ENCODE data around the gene LDLRAP1. TPM values are rescaled to one million over a fixed set of nuclear protein-coding genes. Genes with fewer than 3 reads are reported as not detected.

The LDLRAP1 gene
- total RNA-seq, 1 experiment from 2014 or later, result 26.0 TPM

DNA sequence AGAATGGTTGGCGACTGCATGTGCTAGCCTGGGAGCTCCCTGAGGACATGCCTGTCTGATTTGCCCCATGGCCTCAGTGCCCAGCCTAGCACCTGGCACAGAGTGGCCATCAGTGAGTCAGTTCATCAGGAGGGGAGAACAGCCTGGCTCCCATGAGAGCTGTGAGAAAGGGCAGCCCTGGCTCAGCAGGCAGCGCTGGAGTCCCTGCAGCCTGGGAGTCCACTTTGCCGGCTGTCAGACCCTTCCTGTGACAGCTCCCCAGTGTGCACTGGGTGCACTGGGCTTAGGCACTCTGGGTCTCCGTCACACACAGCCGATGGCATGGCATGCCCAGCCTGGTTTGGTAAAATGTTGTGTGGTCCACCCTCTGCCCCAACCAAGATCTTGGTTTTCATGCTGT, 28.7 kb downstream of the LDLRAP1 start:
- Histone ChIP-seq H3K4me3 (replicated peaks in 1 of 2; ENCODE audit: low read depth in 1 of 2, low read length in 2 of 2) (no peak overlapping the region), H3K79me2 (ENCODE audit: insufficient read depth, low read length) (no peaks in the 10 kb centered on the region), H3K4me1 (ENCODE audit: control insufficient read depth in 1 of 2, insufficient read depth in 2 of 2, low read length in 2 of 2) (peaks cover 30 to 54% of the 10 kb centered on the region in 2 experiments), H2AFZ (ENCODE audit: low read depth, low read length, poor library complexity, severe bottlenecking) (no peak overlapping the region), H3K4me2 (ENCODE audit: low read length) (no peak overlapping the region), H3K27me3 (ENCODE audit: insufficient read depth, low read length) (no peaks in the 10 kb centered on the region), H3K36me3 (ENCODE audit: control insufficient read depth in 1 of 2, insufficient read depth in 2 of 2, low read length in 2 of 2) (no peaks in the 10 kb centered on the region), H4K20me1 (ENCODE audit: insufficient read depth) (no peaks in the 10 kb centered on the region), H3K9ac (ENCODE audit: low read length) (no peak overlapping the region), H3K9me2 (ENCODE audit: insufficient read depth) (no peaks in the 10 kb centered on the region), H3K9me3 (ENCODE audit: control insufficient read depth in 1 of 2, insufficient read depth in 1 of 2, low read depth in 1 of 2, low read length in 2 of 2) (no peaks in the 10 kb centered on the region), H3K27ac (ENCODE audit: low read depth, low read length) (no peak overlapping the region)
- RAD21 ChIA-PET (ENCODE audit: low non-redundant PET in 1 of 2, low total read pairs in 2 of 2, uncharacterized antibody in 2 of 2, unreplicated experiment in 2 of 2), result no interaction called here
- no TSS peak for BruUV-seq (replicated peaks)
- ATAC-seq (no peak), DNase-seq (ENCODE audit: low read depth, low spot score) (no peak)
- intact Hi-C loops (cut with micrococcal nuclease), result no loop called here
- POLR2A ChIA-PET, result interaction anchor here (1.1 kb wide), 1 partner anchor 22 kb away, joined by 4 read pairs; no protein-coding TSS in a partner anchor
- CTCF ChIA-PET, result interaction anchor here (0.6 to 1.3 kb wide), 4 partner anchors 21 to 226 kb away, joined by 3 to 7 read pairs (median 4); no protein-coding TSS in a partner anchor
- TF ChIP-seq, protein P1, sequence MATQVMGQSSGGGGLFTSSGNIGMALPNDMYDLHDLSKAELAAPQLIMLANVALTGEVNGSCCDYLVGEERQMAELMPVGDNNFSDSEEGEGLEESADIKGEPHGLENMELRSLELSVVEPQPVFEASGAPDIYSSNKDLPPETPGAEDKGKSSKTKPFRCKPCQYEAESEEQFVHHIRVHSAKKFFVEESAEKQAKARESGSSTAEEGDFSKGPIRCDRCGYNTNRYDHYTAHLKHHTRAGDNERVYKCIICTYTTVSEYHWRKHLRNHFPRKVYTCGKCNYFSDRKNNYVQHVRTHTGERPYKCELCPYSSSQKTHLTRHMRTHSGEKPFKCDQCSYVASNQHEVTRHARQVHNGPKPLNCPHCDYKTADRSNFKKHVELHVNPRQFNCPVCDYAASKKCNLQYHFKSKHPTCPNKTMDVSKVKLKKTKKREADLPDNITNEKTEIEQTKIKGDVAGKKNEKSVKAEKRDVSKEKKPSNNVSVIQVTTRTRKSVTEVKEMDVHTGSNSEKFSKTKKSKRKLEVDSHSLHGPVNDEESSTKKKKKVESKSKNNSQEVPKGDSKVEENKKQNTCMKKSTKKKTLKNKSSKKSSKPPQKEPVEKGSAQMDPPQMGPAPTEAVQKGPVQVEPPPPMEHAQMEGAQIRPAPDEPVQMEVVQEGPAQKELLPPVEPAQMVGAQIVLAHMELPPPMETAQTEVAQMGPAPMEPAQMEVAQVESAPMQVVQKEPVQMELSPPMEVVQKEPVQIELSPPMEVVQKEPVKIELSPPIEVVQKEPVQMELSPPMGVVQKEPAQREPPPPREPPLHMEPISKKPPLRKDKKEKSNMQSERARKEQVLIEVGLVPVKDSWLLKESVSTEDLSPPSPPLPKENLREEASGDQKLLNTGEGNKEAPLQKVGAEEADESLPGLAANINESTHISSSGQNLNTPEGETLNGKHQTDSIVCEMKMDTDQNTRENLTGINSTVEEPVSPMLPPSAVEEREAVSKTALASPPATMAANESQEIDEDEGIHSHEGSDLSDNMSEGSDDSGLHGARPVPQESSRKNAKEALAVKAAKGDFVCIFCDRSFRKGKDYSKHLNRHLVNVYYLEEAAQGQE (IDR thresholded peaks at IDR 0.05; ENCODE audit: low read depth), result no peak
- TF ChIP-seq ZNF274 (IDR thresholded peaks at IDR 0.05; ENCODE audit: low read depth, low read length) (no peak), EZH2phosphoT487 (IDR thresholded peaks at IDR 0.05; ENCODE audit: borderline replicate concordance) (no peak), TCF7L2 (IDR thresholded peaks at IDR 0.05; ENCODE audit: borderline replicate concordance, extremely low read depth, insufficient read depth, insufficient read length) (no peak), SIN3A (IDR thresholded peaks at IDR 0.05; ENCODE audit: low read depth) (no peak), RAD21 (IDR thresholded peaks at IDR 0.05; ENCODE audit: low read depth) (no peak), POLR2A (IDR thresholded peaks at IDR 0.05; ENCODE audit: borderline replicate concordance, extremely low read depth, insufficient read depth, insufficient read length) (no peak), ATF3 (IDR thresholded peaks at IDR 0.05) (no peak), ZFX (IDR thresholded peaks at IDR 0.05) (no peak), JUND (IDR thresholded peaks at IDR 0.05) (no peak), SRF (IDR thresholded peaks at IDR 0.05; ENCODE audit: low read depth) (no peak), POLR2AphosphoS5 (IDR thresholded peaks at IDR 0.05; ENCODE audit: low read depth, low read length) (no peak), EZH2 (IDR thresholded peaks at IDR 0.05) (no peak), CBX3 (IDR thresholded peaks at IDR 0.05; ENCODE audit: low read depth) (no peak), EGR1 (IDR thresholded peaks at IDR 0.05; ENCODE audit: low read depth) (no peak), YY1 (IDR thresholded peaks at IDR 0.05; ENCODE audit: extremely low read depth, insufficient replicate concordance, low read depth, low read length) (no peak)
- TF ChIP-seq, protein P2, sequence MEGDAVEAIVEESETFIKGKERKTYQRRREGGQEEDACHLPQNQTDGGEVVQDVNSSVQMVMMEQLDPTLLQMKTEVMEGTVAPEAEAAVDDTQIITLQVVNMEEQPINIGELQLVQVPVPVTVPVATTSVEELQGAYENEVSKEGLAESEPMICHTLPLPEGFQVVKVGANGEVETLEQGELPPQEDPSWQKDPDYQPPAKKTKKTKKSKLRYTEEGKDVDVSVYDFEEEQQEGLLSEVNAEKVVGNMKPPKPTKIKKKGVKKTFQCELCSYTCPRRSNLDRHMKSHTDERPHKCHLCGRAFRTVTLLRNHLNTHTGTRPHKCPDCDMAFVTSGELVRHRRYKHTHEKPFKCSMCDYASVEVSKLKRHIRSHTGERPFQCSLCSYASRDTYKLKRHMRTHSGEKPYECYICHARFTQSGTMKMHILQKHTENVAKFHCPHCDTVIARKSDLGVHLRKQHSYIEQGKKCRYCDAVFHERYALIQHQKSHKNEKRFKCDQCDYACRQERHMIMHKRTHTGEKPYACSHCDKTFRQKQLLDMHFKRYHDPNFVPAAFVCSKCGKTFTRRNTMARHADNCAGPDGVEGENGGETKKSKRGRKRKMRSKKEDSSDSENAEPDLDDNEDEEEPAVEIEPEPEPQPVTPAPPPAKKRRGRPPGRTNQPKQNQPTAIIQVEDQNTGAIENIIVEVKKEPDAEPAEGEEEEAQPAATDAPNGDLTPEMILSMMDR (IDR thresholded peaks at IDR 0.05 in 2 of 3, conservative IDR thresholded peaks at IDR 0.05 in 1 of 3; ENCODE audit: borderline replicate concordance in 1 of 3, insufficient read depth in 1 of 3, low read depth in 2 of 3, low read length in 2 of 3), result no peak
- TF ChIP-seq, protein P3, sequence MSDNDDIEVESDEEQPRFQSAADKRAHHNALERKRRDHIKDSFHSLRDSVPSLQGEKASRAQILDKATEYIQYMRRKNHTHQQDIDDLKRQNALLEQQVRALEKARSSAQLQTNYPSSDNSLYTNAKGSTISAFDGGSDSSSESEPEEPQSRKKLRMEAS (IDR thresholded peaks at IDR 0.05), result no peak

Data from HCT116 (cell line).